Fibroblast of lung (primary cell): Measurements from ENCODE around the gene ACR. TPM values are rescaled to one million over a fixed set of nuclear protein-coding genes. Genes with fewer than 3 reads are reported as not detected.

ENCODE experiments used
- DNase-seq, 2 donors: peaks; one replicate each; pipeline versions ENCODE4 v3.0.0 to v3.0.0-alpha.2; 2010; ENCODE audit warnings: low read depth in 2 of 2
- H2AFZ ChIP-seq: 2 replicates; pipeline ENCODE4 v1.5.1; 2012; ENCODE audit warnings: low read length, control low read depth, inconsistent platforms
- H3K27ac ChIP-seq: 2 replicates; pipeline ENCODE4 v1.5.1; 2011; ENCODE audit warnings: low read length, control low read depth; ENCODE audit not compliant: insufficient read depth
- H3K27me3 ChIP-seq: 2 replicates; pipeline ENCODE4 v1.5.1; 2011; ENCODE audit warnings: mild to moderate bottlenecking, low read length; ENCODE audit not compliant: control insufficient read depth, insufficient read depth
- H3K36me3 ChIP-seq: 2 replicates; pipeline ENCODE4 v1.5.1; 2011; ENCODE audit warnings: low read length; ENCODE audit not compliant: control insufficient read depth, insufficient read depth
- H3K4me1 ChIP-seq: 2 replicates; pipeline ENCODE4 v1.5.1; 2011; ENCODE audit warnings: low read length; ENCODE audit not compliant: control insufficient read depth, insufficient read depth; ENCODE audit errors: extremely low read depth
- H3K4me2 ChIP-seq: 2 replicates; pipeline ENCODE4 v1.5.1; 2011; ENCODE audit warnings: low read length, control low read depth; ENCODE audit not compliant: insufficient read depth; ENCODE audit errors: extremely low read depth
- H3K4me3 ChIP-seq, 4 experiments: fragments of 200-600 bp in 1 of 4; sonication (generic) in 1 of 4; replicated peaks in 1 of 4; 2 replicates each; pipeline ENCODE4 v1.5.1; 2011 to 2016; ENCODE audit warnings: low read length in 4 of 4, low read depth in 3 of 4, mild to moderate bottlenecking in 3 of 4, control low read depth in 2 of 4, inconsistent platforms in 1 of 4, mixed read lengths in 1 of 4; ENCODE audit not compliant: insufficient read depth in 1 of 4; ENCODE audit errors: control extremely low read depth in 1 of 4
- H3K79me2 ChIP-seq: 2 replicates; pipeline ENCODE4 v1.5.1; 2012; ENCODE audit warnings: mild to moderate bottlenecking, low read length, inconsistent platforms; ENCODE audit not compliant: control insufficient read depth, insufficient read depth
- H3K9ac ChIP-seq: 2 replicates; pipeline ENCODE4 v1.5.1; 2011; ENCODE audit warnings: mild to moderate bottlenecking, low read length, control low read depth; ENCODE audit not compliant: insufficient read depth
- H3K9me3 ChIP-seq: 2 replicates; pipeline ENCODE4 v1.5.1; 2012; ENCODE audit warnings: low read depth, low read length; ENCODE audit not compliant: control insufficient read depth, insufficient read depth
- H4K20me1 ChIP-seq: 2 replicates; pipeline ENCODE4 v1.5.1; 2011; ENCODE audit warnings: low read length; ENCODE audit not compliant: control insufficient read depth, insufficient read depth; ENCODE audit errors: extremely low read depth
- CTCF ChIP-seq, 2 donors: IDR thresholded peaks in 1 of 2; conservative IDR thresholded peaks in 1 of 2; 1 replicate in 1 of 2; 2 replicates in 1 of 2; pipeline ENCODE4 v1.5.1; 2011 to 2012; ENCODE audit warnings: low read length in 2 of 2, control low read depth in 1 of 2, inconsistent platforms in 1 of 2, low read depth in 1 of 2, mild to moderate bottlenecking in 1 of 2
- EZH2 ChIP-seq: IDR thresholded peaks from 2 replicates; pipeline ENCODE4 v1.5.1; 2012; ENCODE audit warnings: low read length, control low read depth, mild to moderate bottlenecking; ENCODE audit errors: missing control alignments
- polyA plus RNA-seq, 2 donors: library from polyadenylated mRNA; depleted of rRNA in 1 of 2; stranded (reverse) in 1 of 2; unstranded in 1 of 2; fragments of >200 nt; gene quantifications; 2 replicates each; pipeline ENCODE4 v1.2.1, GENCODE V29; 2011 to 2012; ENCODE audit warnings: missing spikeins in 1 of 2
- total RNA-seq: library from RNA; depleted of rRNA; stranded (reverse); fragments of >200 nt; gene quantifications from 2 replicates; pipeline ENCODE4 v1.2.1, GENCODE V29; 2014

Gene ACR
- total and polyA plus RNA-seq, 2 donors (not counting 1 experiment from before 2014, with no cell fraction given), result not detected

DNA sequence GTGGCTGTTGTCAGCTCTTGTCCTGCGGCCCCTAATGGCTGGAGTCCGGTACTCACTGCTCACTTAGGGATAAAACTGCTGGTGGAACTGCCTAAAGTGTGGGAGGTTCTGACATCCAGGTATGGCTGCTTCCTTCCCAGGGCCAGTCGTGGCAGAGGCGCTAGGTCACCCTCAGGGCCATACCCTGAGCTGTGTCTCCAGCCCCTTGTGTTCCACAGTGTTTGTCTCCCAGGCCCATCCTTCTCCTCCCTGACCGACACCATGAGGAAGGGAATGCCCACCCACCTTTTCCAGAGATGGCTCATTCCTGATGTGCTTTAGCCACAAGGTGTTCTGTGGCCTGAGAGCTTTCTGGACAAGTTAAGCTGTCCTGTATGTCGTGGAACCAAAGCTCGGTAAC lies 12.4 kb upstream of the ACR start:
- no peaks in the 10 kb centered on the region for H3K9me3 ChIP-seq
- TF ChIP-seq CTCF (conservative IDR thresholded peaks at IDR 0.05 in 1 of 2, IDR thresholded peaks at IDR 0.05 in 1 of 2; ENCODE audit: low read depth in 1 of 2, low read length in 2 of 2) (no peak), EZH2 (no peak)
- no peak for DNase-seq
- no peaks in the 10 kb centered on the region for H3K36me3 ChIP-seq
- no peak overlapping the region for H2AFZ ChIP-seq
- no peak overlapping the region for H3K4me2 ChIP-seq
- H3K4me3 ChIP-seq, result no peak overlapping the region
- no peak overlapping the region for H3K27ac ChIP-seq
- no peaks in the 10 kb centered on the region for H3K4me1 ChIP-seq
- H3K9ac ChIP-seq, result no peak overlapping the region
- no peaks in the 10 kb centered on the region for H4K20me1 ChIP-seq
- no peaks in the 10 kb centered on the region for H3K27me3 ChIP-seq
- H3K79me2 ChIP-seq, result no peaks in the 10 kb centered on the region

DNA sequence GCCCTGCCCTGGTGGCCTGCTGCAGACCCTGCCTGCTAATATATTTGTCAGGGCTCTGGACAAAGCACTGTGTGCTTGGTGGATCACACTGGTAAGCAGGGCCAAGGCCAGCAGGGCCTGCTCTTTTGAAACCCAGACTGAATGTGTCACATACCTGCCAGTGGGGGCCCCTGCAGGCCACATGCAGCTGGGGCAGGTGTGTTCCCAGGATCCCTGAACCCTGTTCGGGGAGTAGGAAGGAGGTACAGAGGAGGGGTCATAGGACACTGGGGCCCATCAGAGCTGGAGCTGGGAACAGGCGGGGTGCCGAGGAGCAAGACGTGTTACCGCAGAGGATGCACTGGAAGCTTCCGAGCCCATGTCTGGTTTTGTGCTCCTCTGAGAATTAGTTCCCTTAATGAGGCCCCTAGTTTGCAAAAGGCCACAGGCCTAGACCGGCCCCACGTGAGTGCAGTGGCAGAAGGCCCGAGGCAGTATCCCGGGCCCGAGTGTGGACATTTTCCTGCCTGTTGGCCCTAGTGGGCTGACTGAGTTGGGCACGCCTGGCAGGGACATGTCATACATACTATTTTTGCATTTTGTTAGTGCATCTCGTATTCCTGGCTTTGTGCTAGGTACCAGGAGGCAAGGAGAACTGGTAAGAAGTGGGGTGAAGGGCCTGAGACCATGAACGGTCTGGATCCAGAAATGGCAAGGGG lies 11.2 kb upstream of the ACR start:
- Histone ChIP-seq H3K9me3 (no peaks in the 10 kb centered on the region), H3K36me3 (no peaks in the 10 kb centered on the region), H3K27ac (no peak overlapping the region), H3K79me2 (no peaks in the 10 kb centered on the region), H2AFZ (no peak overlapping the region), H3K4me3 (no peak overlapping the region), H3K4me1 (no peaks in the 10 kb centered on the region), H3K27me3 (no peaks in the 10 kb centered on the region), H3K9ac (no peak overlapping the region), H4K20me1 (no peaks in the 10 kb centered on the region), H3K4me2 (no peak overlapping the region)
- no peak for TF ChIP-seq CTCF (conservative IDR thresholded peaks at IDR 0.05 in 1 of 2, IDR thresholded peaks at IDR 0.05 in 1 of 2; ENCODE audit: low read depth in 1 of 2, low read length in 2 of 2)
- no peak for TF ChIP-seq EZH2
- DNase-seq, result no peak

DNA sequence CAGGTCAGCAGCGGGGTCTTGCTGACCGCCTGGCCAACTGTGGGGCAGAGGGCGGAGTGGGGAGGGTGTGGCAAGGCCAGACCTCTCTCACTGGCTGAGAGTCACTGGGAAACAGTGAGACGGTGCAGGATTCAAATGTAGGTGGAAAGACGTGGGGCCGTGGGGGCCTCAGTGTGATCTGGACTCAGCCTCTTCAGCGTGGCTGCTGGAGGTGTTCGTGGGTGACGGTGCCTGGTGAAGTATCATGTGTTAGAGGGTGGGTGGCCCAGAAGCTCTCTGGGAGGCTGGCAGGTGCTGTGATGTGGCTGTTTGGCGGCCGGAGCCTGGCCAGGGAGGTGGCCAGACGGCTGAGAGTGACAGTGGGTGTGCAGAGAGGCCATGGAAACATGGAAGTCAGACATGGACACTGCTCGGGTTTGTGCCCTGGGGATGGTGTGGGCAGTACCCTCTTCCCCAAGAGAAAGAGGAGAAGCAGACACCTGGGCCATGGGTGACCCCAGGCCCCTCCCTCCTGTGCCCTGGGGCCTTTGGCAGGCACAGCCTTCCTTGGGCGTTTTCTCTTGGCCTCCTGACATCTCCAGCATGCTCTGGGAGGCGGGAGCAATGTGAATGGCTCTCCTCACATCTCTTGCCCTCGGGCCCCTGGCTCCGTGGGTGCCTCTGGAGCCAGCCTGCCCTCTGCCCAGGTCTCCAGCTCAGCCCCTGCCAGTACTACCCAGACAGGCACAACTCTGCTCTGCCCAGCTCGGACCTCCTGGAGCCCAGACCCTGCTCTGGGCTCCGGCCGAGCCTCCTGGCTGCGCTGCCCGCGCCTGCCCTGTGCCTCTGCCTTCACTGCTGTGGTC lies 10.1 kb upstream of the ACR start:
- DNase-seq, result no peak
- no peak overlapping the region for H3K4me3 ChIP-seq
- no peak overlapping the region for H3K9ac ChIP-seq
- no peak for TF ChIP-seq CTCF (conservative IDR thresholded peaks at IDR 0.05 in 1 of 2, IDR thresholded peaks at IDR 0.05 in 1 of 2; ENCODE audit: low read depth in 1 of 2, low read length in 2 of 2)
- no peaks in the 10 kb centered on the region for H3K79me2 ChIP-seq
- no peak overlapping the region for H3K27ac ChIP-seq
- H3K4me2 ChIP-seq, result no peak overlapping the region
- no peaks in the 10 kb centered on the region for H3K9me3 ChIP-seq
- no peaks in the 10 kb centered on the region for H3K36me3 ChIP-seq
- no peaks in the 10 kb centered on the region for H3K27me3 ChIP-seq
- H4K20me1 ChIP-seq, result no peaks in the 10 kb centered on the region
- no peak overlapping the region for H2AFZ ChIP-seq
- no peaks in the 10 kb centered on the region for H3K4me1 ChIP-seq
